Measurements from ENCODE around the gene ATP23.

DNA sequence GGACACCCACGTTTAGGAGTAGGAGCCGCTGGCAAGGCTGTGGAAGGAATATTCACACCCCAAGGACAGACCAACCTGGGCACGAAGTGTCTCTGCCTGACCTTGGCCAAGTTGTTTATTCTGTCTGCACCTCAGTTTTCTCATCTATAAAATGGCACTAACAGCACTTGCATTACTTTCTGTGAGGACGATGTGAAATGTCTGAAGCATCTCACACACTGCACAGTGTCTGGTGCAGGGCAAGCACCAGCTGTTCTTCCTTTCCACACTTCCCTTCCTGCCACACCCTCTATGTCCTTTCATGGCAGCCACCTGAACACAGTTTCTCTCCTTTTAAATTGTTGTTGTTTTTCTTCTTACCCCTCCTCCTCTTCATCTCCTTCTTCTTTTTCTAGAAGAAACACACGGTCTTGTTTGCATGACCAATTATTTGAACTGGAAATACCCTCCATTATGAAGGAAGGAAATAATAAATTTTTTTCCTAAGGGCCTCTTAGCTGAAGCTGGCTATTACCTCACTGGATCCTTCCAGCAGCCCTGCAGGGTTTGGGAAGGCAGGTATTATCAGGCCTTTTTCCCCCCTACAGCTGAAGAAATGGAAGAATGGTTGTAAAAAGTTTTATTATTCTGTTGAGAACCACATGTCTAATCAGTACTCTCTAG, 42.9 kb upstream of the ATP23 start:
- TF ChIP-seq, protein P1, sequence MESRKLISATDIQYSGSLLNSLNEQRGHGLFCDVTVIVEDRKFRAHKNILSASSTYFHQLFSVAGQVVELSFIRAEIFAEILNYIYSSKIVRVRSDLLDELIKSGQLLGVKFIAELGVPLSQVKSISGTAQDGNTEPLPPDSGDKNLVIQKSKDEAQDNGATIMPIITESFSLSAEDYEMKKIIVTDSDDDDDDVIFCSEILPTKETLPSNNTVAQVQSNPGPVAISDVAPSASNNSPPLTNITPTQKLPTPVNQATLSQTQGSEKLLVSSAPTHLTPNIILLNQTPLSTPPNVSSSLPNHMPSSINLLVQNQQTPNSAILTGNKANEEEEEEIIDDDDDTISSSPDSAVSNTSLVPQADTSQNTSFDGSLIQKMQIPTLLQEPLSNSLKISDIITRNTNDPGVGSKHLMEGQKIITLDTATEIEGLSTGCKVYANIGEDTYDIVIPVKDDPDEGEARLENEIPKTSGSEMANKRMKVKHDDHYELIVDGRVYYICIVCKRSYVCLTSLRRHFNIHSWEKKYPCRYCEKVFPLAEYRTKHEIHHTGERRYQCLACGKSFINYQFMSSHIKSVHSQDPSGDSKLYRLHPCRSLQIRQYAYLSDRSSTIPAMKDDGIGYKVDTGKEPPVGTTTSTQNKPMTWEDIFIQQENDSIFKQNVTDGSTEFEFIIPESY (IDR thresholded peaks at IDR 0.05), result no peak
- TF ChIP-seq, protein P2, sequence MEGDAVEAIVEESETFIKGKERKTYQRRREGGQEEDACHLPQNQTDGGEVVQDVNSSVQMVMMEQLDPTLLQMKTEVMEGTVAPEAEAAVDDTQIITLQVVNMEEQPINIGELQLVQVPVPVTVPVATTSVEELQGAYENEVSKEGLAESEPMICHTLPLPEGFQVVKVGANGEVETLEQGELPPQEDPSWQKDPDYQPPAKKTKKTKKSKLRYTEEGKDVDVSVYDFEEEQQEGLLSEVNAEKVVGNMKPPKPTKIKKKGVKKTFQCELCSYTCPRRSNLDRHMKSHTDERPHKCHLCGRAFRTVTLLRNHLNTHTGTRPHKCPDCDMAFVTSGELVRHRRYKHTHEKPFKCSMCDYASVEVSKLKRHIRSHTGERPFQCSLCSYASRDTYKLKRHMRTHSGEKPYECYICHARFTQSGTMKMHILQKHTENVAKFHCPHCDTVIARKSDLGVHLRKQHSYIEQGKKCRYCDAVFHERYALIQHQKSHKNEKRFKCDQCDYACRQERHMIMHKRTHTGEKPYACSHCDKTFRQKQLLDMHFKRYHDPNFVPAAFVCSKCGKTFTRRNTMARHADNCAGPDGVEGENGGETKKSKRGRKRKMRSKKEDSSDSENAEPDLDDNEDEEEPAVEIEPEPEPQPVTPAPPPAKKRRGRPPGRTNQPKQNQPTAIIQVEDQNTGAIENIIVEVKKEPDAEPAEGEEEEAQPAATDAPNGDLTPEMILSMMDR (IDR thresholded peaks at IDR 0.05; ENCODE audit: low read depth, low read length, missing input control), result no peak
- TF ChIP-seq, protein P3, sequence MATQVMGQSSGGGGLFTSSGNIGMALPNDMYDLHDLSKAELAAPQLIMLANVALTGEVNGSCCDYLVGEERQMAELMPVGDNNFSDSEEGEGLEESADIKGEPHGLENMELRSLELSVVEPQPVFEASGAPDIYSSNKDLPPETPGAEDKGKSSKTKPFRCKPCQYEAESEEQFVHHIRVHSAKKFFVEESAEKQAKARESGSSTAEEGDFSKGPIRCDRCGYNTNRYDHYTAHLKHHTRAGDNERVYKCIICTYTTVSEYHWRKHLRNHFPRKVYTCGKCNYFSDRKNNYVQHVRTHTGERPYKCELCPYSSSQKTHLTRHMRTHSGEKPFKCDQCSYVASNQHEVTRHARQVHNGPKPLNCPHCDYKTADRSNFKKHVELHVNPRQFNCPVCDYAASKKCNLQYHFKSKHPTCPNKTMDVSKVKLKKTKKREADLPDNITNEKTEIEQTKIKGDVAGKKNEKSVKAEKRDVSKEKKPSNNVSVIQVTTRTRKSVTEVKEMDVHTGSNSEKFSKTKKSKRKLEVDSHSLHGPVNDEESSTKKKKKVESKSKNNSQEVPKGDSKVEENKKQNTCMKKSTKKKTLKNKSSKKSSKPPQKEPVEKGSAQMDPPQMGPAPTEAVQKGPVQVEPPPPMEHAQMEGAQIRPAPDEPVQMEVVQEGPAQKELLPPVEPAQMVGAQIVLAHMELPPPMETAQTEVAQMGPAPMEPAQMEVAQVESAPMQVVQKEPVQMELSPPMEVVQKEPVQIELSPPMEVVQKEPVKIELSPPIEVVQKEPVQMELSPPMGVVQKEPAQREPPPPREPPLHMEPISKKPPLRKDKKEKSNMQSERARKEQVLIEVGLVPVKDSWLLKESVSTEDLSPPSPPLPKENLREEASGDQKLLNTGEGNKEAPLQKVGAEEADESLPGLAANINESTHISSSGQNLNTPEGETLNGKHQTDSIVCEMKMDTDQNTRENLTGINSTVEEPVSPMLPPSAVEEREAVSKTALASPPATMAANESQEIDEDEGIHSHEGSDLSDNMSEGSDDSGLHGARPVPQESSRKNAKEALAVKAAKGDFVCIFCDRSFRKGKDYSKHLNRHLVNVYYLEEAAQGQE (IDR thresholded peaks at IDR 0.05), result no peak
- TF ChIP-seq MAX (IDR thresholded peaks at IDR 0.05), result no peak
- TF ChIP-seq RAD21 (IDR thresholded peaks at IDR 0.05), result no peak
- TF ChIP-seq FOXA1 (IDR thresholded peaks at IDR 0.05), result no peak
- no peak for TF ChIP-seq YY1 (IDR thresholded peaks at IDR 0.05)
- TF ChIP-seq TAF1 (conservative IDR thresholded peaks at IDR 0.05), result no peak
- no peak for TF ChIP-seq SP1 (IDR thresholded peaks at IDR 0.05)
- TF ChIP-seq RXRA (IDR thresholded peaks at IDR 0.05), result no peak
